ENCODE data around the gene ZBTB7C.

The ZBTB7C gene

DNA sequence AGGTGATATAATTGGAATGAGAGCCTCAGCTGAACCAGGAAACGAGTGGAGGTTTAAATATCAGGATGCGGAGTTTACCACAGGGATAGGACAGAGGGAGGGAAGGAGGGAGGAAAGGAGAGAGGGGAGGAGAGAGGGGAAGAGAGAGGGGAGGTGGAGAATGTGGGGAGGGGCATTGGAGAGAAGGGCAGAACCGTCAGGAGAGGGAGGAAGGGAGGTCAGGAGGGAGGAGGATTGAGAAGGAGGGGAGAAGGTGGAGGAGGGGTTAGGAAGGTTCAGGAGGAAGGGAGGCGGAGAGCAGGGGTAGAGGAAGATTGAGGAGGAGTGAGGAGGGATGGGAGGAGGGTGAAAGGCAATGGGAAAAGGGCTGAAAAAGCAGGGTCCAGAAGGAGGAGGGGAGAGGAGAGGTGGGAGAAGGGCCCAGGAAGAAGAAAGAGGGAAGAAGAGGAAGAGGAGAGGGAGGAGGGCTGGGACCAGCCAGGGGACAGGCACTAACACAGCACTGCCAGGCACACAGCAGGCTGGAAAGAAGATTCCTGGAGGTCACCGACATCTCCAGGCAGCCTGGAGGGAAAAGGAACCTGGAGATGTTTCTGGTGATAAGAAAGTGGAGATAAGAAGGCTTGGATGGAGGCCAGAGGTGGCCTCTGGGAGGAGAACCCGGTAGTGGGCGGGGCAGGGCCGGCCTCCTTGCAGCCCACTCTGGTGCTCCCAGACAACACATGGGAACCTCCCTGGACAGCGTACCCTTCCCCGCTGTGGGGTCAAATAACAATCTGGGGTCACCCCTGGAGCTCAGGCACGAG is 302.0 kb downstream of the ZBTB7C start:
- DNase-seq (ENCODE audit: low read depth): no peak
- TF ChIP-seq, protein P1, sequence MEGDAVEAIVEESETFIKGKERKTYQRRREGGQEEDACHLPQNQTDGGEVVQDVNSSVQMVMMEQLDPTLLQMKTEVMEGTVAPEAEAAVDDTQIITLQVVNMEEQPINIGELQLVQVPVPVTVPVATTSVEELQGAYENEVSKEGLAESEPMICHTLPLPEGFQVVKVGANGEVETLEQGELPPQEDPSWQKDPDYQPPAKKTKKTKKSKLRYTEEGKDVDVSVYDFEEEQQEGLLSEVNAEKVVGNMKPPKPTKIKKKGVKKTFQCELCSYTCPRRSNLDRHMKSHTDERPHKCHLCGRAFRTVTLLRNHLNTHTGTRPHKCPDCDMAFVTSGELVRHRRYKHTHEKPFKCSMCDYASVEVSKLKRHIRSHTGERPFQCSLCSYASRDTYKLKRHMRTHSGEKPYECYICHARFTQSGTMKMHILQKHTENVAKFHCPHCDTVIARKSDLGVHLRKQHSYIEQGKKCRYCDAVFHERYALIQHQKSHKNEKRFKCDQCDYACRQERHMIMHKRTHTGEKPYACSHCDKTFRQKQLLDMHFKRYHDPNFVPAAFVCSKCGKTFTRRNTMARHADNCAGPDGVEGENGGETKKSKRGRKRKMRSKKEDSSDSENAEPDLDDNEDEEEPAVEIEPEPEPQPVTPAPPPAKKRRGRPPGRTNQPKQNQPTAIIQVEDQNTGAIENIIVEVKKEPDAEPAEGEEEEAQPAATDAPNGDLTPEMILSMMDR (IDR thresholded peaks at IDR 0.05; ENCODE audit: low read length, missing control alignments): no peak
- H3K4me3 ChIP-seq (replicated peaks; ENCODE audit: low read depth, low read length): no peak overlapping the region

DNA sequence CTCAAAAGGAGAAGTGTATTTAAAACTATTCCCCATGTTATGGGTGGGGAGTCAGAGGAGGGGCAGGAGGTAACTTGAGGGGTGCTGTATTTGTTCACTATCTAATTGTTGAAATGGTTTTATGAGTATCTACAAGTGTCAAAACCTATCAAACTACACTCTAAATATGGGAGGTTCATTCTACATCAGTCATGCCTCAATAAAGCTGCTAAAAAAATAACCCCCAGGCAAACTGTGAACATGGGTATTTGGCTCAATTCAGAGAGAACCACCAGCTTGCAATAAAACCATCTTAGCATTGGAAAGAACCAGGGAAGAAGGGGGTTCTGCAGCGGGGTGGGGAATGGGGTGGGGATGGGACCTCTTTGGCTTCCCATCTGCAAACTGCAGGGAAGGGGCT is 302.7 kb downstream of the ZBTB7C start:
- H3K4me3 ChIP-seq (replicated peaks; ENCODE audit: low read depth, low read length): no peak overlapping the region
- TF ChIP-seq, protein P1 (IDR thresholded peaks at IDR 0.05; ENCODE audit: low read length, missing control alignments): no peak
- DNase-seq (ENCODE audit: low read depth): no peak

- H3K4me3 ChIP-seq (replicated peaks; ENCODE audit: low read depth, low read length): no peak overlapping the region
- no peak for DNase-seq (ENCODE audit: low read depth)
- TF ChIP-seq, protein P1 (IDR thresholded peaks at IDR 0.05; ENCODE audit: low read length, missing control alignments): no peak
Measured at GRCh38 chr18:48105317-48105716, 303.9 kb downstream of the ZBTB7C start.

- DNase-seq (ENCODE audit: low read depth): no peak
- TF ChIP-seq, protein P1 (IDR thresholded peaks at IDR 0.05; ENCODE audit: low read length, missing control alignments): no peak
- H3K4me3 ChIP-seq (replicated peaks; ENCODE audit: low read depth, low read length): no peak overlapping the region
Measured at GRCh38 chr18:48104705-48105104, 304.5 kb downstream of the ZBTB7C start.

GRCh38 chr18:48100651-48101165 is 308.5 kb downstream of the ZBTB7C start:
- H3K4me3 ChIP-seq (replicated peaks; ENCODE audit: low read depth, low read length): no peak overlapping the region
- TF ChIP-seq, protein P1 (IDR thresholded peaks at IDR 0.05; ENCODE audit: low read length, missing control alignments): no peak
- DNase-seq (ENCODE audit: low read depth): no peak

DNA sequence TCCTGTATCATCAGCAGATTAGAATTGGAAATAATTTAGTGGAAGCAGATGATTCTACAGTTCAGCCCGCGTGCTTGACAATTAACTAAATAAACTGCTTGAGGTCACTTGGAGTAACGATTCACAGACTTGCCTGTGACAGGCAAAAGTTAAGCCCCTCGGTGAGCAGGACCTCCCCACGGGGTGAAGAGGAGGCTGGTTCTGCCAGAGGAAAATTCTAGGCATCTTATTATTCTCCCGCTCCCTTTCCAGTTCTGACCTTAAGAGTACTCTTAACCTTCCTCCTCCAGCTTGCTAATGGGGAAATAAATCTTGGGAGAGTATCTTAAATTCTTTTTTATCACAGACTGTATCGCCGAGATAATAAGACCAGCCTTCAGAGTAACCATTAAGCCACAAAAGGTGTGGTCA is 309.0 kb downstream of the ZBTB7C start:
- DNase-seq (ENCODE audit: low read depth): no peak
- TF ChIP-seq, protein P1 (IDR thresholded peaks at IDR 0.05; ENCODE audit: low read length, missing control alignments): no peak
- no peak overlapping the region for H3K4me3 ChIP-seq (replicated peaks; ENCODE audit: low read depth, low read length)

Measured in fibroblast of pulmonary artery (primary cell).